SK-N-SH treated with all-trans-retinoic acid at 6 μM for 48 hours (cell line): ENCODE data around the gene NFIX.
A peak's percentile ranks its signal among the peaks of the same experiment; 100 is the strongest.

Experiments used
- ATAC-seq: fragments of 200-7000 bp; cut with Tn5 transposase; 3 replicates; pipeline ENCODE4 v1.9.1; 2020; ENCODE audit warnings: mild to moderate bottlenecking, moderate library complexity
- ARNTL ChIP-seq: fragments of 450-650 bp; formaldehyde crosslinking; IDR thresholded peaks from 2 replicates; pipeline ENCODE4 v1.5.0; 2020; ENCODE audit warnings: low read depth, mild to moderate bottlenecking, moderate library complexity, borderline replicate concordance
- BACH2 ChIP-seq: fragments of 250-450 bp; sonication (Bioruptor Pico); IDR thresholded peaks from 2 replicates; pipeline ENCODE4 v1.9.0; 2021; ENCODE audit warnings: mild to moderate bottlenecking, borderline replicate concordance
- CSDC2 ChIP-seq: fragments of 250-450 bp; sonication (Bioruptor Pico); IDR thresholded peaks from 2 replicates; pipeline ENCODE4 v1.5.0; 2020; ENCODE audit warnings: mild to moderate bottlenecking, moderate library complexity
- GLIS3 ChIP-seq: fragments of 250-450 bp; sonication (Bioruptor Pico); IDR thresholded peaks from 2 replicates; pipeline ENCODE4 v1.5.0; 2020; ENCODE audit warnings: mild to moderate bottlenecking, moderate library complexity
- OSR1 ChIP-seq: fragments of 250-450 bp; sonication (Bioruptor Pico); IDR thresholded peaks from 2 replicates; pipeline ENCODE4 v1.8.0; 2022; ENCODE audit warnings: moderate library complexity, mild to moderate bottlenecking, inconsistent platforms
- POU6F1 ChIP-seq: fragments of 250-450 bp; sonication (Bioruptor Pico); IDR thresholded peaks from 2 replicates; pipeline ENCODE4 v1.8.0; 2021; ENCODE audit warnings: low read depth, mild to moderate bottlenecking, moderate library complexity, borderline replicate concordance
- PPARA ChIP-seq: fragments of 250-450 bp; sonication (Bioruptor Pico); IDR thresholded peaks from 2 replicates; pipeline ENCODE4 v1.5.0; 2020; ENCODE audit warnings: mild to moderate bottlenecking, borderline replicate concordance
- RARB ChIP-seq: fragments of 250-450 bp; sonication (Bioruptor Pico); IDR thresholded peaks from 2 replicates; pipeline ENCODE4 v1.8.0; 2021; ENCODE audit warnings: mild to moderate bottlenecking, moderate library complexity
- SNAI2 ChIP-seq: fragments of 250-450 bp; sonication (Bioruptor Pico); IDR thresholded peaks from 2 replicates; pipeline ENCODE4 v1.5.0; 2020; ENCODE audit warnings: mild to moderate bottlenecking, moderate library complexity
- TCF4 ChIP-seq: fragments of 250-450 bp; sonication (Bioruptor Pico); IDR thresholded peaks from 2 replicates; pipeline ENCODE4 v1.8.0; 2021; ENCODE audit warnings: mild to moderate bottlenecking, moderate library complexity, borderline replicate concordance
- TOX ChIP-seq: fragments of 250-450 bp; sonication (Bioruptor Pico); IDR thresholded peaks from 2 replicates; pipeline ENCODE4 v1.8.0; 2021; ENCODE audit warnings: mild to moderate bottlenecking, moderate library complexity, borderline replicate concordance
- ZC3H10 ChIP-seq: fragments of 250-450 bp; sonication (Bioruptor Pico); IDR thresholded peaks from 2 replicates; pipeline ENCODE4 v1.5.1; 2021; ENCODE audit warnings: mild to moderate bottlenecking, moderate library complexity
- ZFP3 ChIP-seq: fragments of 250-450 bp; sonication (Bioruptor Pico); IDR thresholded peaks from 2 replicates; pipeline ENCODE4 v1.5.0; 2020; ENCODE audit warnings: mild to moderate bottlenecking, moderate library complexity
- ZFP30 ChIP-seq: fragments of 450-650 bp; formaldehyde crosslinking; IDR thresholded peaks from 2 replicates; pipeline ENCODE4 v1.5.0; 2022; ENCODE audit warnings: mild to moderate bottlenecking, moderate library complexity
- ZNF565 ChIP-seq: fragments of 450-650 bp; formaldehyde crosslinking; conservative IDR thresholded peaks from 2 replicates; pipeline ENCODE4 v1.5.0; 2020; ENCODE audit warnings: low read depth, mild to moderate bottlenecking, moderate library complexity
- ZNF70 ChIP-seq: fragments of 450-650 bp; formaldehyde crosslinking; IDR thresholded peaks from 2 replicates; pipeline ENCODE4 v1.5.0; 2020; ENCODE audit warnings: mild to moderate bottlenecking, moderate library complexity
- ZNF8 ChIP-seq: fragments of 450-650 bp; formaldehyde crosslinking; IDR thresholded peaks from 2 replicates; pipeline ENCODE4 v1.5.0; 2020; ENCODE audit warnings: mild to moderate bottlenecking, moderate library complexity
- TF ChIP-seq, protein P1 (sequence below): fragments of 250-450 bp; sonication (Bioruptor Pico); IDR thresholded peaks from 2 replicates; pipeline ENCODE4 v1.8.0; 2020; ENCODE audit warnings: mild to moderate bottlenecking, moderate library complexity, borderline replicate concordance
- TF ChIP-seq, protein P2 (sequence below): fragments of 250-450 bp; sonication (Bioruptor Pico); IDR thresholded peaks from 2 replicates; pipeline ENCODE4 v1.5.1; 2021; ENCODE audit warnings: mild to moderate bottlenecking, moderate library complexity
- TF ChIP-seq, protein P3 (sequence below): fragments of 250-450 bp; sonication (Bioruptor Pico); IDR thresholded peaks from 2 replicates; pipeline ENCODE4 v1.5.0; 2020; ENCODE audit warnings: mild to moderate bottlenecking, moderate library complexity

Gene NFIX

DNA sequence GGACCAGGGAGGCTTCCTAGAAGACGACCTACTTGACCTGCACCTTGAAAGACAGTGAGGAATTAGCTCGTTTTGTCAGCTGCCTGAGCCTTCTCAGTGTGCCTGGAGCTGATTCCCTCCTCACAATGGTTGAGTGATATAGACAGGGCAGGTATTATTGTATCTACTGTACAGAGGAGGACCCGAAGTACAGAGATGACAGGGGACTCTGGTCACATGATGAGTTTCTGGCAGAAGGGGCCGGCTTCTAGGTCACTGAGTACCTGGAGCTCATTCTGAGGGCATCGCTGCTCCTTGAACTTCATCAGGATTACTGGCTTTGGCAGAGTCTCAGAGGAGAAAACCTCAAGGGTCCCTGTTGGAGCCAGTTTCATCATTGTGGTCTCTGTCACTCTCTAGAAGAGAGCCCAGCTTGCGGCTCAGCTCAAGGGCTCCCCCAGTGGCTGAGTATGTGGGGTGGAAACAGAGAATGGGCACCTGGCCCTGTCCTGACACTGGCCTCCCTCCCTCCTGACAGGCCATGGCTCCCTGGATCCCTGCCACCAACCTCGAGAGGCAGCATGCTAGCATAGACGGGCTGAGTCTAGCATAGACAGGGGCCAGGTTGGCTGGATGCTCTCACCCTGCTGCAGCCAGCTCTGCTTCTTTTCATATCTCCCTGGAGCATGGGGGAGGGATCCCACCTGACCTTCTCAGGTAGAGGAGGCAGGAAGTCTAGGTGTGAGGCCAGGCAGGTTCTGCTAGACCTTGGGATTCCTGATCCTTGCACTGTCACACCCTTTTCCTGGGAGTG, 38.7 kb downstream of the NFIX start:
- ATAC-seq: peak; percentile 83
- TF ChIP-seq, protein P1, sequence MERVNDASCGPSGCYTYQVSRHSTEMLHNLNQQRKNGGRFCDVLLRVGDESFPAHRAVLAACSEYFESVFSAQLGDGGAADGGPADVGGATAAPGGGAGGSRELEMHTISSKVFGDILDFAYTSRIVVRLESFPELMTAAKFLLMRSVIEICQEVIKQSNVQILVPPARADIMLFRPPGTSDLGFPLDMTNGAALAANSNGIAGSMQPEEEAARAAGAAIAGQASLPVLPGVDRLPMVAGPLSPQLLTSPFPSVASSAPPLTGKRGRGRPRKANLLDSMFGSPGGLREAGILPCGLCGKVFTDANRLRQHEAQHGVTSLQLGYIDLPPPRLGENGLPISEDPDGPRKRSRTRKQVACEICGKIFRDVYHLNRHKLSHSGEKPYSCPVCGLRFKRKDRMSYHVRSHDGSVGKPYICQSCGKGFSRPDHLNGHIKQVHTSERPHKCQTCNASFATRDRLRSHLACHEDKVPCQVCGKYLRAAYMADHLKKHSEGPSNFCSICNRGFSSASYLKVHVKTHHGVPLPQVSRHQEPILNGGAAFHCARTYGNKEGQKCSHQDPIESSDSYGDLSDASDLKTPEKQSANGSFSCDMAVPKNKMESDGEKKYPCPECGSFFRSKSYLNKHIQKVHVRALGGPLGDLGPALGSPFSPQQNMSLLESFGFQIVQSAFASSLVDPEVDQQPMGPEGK (CRISPR knock-in tag): no peak
- TF ChIP-seq ZNF8 (CRISPR knock-in tag): no peak
- TF ChIP-seq, protein P2, sequence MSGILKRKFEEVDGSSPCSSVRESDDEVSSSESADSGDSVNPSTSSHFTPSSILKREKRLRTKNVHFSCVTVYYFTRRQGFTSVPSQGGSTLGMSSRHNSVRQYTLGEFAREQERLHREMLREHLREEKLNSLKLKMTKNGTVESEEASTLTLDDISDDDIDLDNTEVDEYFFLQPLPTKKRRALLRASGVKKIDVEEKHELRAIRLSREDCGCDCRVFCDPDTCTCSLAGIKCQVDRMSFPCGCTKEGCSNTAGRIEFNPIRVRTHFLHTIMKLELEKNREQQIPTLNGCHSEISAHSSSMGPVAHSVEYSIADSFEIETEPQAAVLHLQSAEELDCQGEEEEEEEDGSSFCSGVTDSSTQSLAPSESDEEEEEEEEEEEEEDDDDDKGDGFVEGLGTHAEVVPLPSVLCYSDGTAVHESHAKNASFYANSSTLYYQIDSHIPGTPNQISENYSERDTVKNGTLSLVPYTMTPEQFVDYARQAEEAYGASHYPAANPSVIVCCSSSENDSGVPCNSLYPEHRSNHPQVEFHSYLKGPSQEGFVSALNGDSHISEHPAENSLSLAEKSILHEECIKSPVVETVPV (CRISPR knock-in tag): no peak
- no peak for TF ChIP-seq POU6F1 (CRISPR knock-in tag)
- no peak for TF ChIP-seq BACH2 (CRISPR knock-in tag)
- TF ChIP-seq, protein P3, sequence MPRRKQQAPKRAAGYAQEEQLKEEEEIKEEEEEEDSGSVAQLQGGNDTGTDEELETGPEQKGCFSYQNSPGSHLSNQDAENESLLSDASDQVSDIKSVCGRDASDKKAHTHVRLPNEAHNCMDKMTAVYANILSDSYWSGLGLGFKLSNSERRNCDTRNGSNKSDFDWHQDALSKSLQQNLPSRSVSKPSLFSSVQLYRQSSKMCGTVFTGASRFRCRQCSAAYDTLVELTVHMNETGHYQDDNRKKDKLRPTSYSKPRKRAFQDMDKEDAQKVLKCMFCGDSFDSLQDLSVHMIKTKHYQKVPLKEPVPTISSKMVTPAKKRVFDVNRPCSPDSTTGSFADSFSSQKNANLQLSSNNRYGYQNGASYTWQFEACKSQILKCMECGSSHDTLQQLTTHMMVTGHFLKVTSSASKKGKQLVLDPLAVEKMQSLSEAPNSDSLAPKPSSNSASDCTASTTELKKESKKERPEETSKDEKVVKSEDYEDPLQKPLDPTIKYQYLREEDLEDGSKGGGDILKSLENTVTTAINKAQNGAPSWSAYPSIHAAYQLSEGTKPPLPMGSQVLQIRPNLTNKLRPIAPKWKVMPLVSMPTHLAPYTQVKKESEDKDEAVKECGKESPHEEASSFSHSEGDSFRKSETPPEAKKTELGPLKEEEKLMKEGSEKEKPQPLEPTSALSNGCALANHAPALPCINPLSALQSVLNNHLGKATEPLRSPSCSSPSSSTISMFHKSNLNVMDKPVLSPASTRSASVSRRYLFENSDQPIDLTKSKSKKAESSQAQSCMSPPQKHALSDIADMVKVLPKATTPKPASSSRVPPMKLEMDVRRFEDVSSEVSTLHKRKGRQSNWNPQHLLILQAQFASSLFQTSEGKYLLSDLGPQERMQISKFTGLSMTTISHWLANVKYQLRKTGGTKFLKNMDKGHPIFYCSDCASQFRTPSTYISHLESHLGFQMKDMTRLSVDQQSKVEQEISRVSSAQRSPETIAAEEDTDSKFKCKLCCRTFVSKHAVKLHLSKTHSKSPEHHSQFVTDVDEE (CRISPR knock-in tag): no peak
- TF ChIP-seq ARNTL (CRISPR knock-in tag): no peak
- TF ChIP-seq TOX: no peak
- TF ChIP-seq ZFP30 (CRISPR knock-in tag): no peak
- no peak for TF ChIP-seq ZC3H10 (CRISPR knock-in tag)
- no peak for TF ChIP-seq CSDC2 (CRISPR knock-in tag)
- no peak for TF ChIP-seq TCF4 (CRISPR knock-in tag)
- TF ChIP-seq ZNF70 (CRISPR knock-in tag): no peak
- TF ChIP-seq SNAI2 (CRISPR knock-in tag): no peak
- no peak for TF ChIP-seq OSR1 (CRISPR knock-in tag)
- TF ChIP-seq GLIS3 (CRISPR knock-in tag): no peak
- TF ChIP-seq RARB (CRISPR knock-in tag): no peak

- ATAC-seq: no peak
- TF ChIP-seq TCF4 (CRISPR knock-in tag) (no peak), ZFP30 (CRISPR knock-in tag) (no peak), POU6F1 (CRISPR knock-in tag) (no peak)
Measured at GRCh38 chr19:13034636-13035035, 39.4 kb downstream of the NFIX start.

DNA sequence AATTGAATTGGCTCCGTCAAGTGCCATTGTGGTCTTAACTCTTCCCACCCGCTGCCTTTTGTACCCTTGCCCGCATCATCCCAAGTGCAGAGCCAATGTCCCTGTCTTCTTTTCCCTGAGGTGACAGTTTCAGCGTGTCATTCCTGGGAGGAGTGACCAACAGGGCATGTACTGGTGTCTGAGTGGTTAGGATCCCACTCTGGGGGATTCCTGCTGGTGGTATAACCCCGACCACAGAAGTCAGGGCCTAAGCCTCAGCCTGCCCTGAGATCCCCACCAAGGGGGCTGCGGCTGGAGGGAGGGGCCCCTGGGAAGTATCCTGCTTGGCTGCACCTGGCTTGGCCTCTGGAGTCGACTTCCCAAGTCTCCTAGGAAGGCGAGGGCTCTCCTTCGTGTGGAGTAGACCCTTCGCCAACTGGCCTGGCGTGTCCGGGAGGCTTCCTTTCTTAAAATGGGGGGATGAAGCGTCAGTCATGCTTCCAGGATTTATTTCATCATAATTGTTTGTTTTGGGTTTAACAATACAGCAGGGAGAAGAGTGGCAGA, 40.6 kb downstream of the NFIX start:
- TF ChIP-seq, protein P2 (CRISPR knock-in tag): no peak
- TF ChIP-seq, protein P3 (CRISPR knock-in tag): no peak
- TF ChIP-seq ZNF70 (CRISPR knock-in tag) (no peak), OSR1 (CRISPR knock-in tag) (no peak), ZNF8 (CRISPR knock-in tag) (no peak), ZNF565 (CRISPR knock-in tag) (no peak), ZFP3 (CRISPR knock-in tag) (no peak), PPARA (CRISPR knock-in tag) (no peak), ARNTL (CRISPR knock-in tag) (no peak), GLIS3 (CRISPR knock-in tag) (no peak), CSDC2 (CRISPR knock-in tag) (no peak), BACH2 (CRISPR knock-in tag) (no peak), TOX (no peak), SNAI2 (CRISPR knock-in tag) (no peak)

More for the DNA sequence above, 40.6 kb downstream of the NFIX start:
- no peak for ATAC-seq
